Measurements from ENCODE around the gene SERPINB1.

The SERPINB1 gene

DNA sequence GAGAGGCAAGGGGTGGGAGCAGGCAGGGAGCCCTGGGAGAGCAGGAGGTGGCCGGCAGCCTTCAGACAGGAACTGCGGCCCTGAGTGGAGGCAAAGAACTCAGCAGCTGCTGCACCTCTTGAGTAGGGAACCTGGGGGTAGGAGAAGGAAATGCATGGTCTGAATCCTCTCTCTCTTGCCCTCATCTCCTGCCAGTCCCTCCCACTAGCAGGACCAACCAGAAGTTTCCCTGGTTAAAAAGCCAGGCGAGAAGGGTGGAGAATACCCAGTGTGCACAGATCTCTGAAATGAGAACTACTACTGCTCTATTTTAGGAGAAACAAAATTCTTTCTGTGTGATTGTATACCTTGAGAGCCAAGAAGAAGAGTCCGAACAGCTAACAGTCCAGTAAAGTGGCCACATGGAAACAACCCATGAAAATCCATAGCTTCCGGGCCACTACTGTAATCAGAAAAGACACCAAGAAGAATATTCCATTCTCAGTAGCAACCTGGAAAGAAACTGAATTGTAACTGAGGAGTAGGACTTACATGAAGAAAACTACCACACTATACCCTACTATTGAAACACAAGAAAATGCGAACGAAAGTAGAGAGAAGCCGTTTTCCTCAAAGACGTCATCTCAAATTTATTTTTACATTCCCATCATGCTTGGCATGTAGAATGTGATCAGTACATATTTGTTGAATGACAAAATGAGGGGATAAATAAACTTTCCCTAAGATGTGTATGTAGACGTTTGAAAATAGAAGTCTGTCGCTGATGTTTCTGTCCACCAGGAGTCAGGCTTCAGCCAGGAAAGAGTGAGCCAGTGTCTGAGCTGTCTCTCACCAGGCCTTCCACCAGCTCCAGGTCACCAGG lies 50.8 kb downstream of the SERPINB1 start:
- peak; percentile 66 for DNase-seq

DNA sequence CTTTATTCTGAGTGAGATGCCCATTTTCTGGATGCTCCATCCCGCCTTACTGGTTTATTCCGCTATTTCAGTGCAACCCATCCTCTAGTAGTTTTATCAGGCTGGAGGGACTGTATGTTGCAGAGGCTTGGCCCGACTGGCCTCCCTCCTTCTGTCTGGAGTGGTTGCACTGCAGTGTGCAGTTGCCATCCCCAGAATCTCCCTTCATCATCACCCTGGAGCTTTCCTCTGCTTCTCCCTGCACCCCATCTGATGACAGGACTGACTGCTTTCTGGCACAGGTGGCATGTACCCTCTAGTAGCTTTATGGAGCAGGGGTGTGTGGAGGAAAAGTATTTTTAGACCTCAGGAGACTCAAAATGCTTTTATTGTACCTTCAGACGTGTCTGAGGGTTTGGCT lies 55.4 kb downstream of the SERPINB1 start:
- DNase-seq = no peak

DNA sequence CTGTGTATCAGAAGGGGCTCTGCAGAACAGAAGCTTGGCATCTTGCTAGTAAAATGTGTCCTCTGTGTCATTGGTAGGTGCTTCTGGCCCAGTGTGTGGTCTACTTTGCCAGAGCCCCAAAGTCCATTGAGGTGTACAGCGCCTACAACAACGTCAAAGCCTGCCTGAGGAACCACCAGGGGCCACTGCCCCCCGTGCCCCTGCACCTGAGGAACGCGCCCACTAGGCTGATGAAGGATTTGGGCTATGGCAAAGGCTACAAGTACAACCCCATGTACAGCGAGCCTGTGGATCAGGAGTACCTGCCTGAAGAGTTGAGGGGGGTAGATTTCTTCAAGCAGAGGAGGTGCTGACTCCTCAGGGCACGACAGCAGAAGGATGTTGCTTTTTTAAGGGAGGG lies 56.7 kb downstream of the SERPINB1 start:
- no peak for DNase-seq

DNA sequence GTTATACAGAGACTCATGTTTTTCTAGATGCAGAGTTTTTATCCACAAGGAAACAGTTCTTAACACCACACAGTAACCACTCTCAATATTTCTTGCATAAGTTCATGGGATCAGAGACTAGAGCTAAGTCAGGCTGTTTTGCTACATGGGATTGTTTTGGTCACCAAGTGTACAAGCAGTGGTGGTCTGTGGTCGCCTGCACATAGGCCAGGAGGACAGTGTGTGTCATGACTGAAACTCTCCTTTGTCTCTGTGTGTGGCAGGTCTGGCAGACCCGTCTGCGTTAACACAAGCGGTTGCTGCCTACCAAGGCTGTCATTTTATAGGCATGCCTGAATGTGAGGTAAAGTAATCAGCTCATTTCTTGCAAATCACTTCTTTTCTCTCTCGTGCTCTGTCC lies 57.6 kb downstream of the SERPINB1 start:
- DNase-seq = no peak

DNA sequence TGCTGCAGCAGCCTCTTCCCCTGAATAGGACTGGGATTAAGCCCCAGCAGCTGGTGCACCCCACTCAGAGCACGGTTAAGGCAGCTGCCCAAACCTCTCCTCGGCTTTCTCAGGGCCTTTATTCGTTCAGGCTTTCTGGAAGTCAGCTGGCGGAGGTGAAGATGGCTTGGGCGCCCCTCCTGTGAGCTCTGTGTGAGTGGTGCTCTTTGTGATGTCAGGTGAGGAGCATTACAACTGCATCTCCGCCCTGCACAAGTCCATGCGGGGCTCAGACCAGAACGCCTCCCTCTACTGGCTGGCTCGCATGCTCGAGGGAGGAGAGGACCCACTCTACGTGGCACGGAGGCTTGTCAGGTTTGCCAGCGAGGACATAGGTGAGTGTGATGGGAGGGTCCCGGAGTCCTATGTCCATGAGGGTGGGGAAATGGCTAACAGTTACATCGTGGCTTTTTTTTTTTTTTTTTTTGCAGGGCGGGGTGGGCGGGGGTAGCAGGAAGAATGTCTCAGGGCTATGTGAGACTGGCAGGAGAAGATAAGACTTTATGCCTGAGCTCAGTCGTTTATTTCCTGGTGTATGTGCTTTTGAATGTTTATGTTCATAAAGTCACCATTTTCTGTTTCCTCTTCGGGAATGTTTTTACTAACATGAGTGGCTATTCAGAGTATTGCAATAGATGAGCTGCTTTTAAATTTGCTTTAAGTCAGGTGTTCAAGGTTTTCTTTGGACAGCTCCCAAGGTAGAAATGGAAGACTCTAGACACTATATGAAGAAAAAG lies 58.3 kb downstream of the SERPINB1 start:
- no peak for DNase-seq

DNA sequence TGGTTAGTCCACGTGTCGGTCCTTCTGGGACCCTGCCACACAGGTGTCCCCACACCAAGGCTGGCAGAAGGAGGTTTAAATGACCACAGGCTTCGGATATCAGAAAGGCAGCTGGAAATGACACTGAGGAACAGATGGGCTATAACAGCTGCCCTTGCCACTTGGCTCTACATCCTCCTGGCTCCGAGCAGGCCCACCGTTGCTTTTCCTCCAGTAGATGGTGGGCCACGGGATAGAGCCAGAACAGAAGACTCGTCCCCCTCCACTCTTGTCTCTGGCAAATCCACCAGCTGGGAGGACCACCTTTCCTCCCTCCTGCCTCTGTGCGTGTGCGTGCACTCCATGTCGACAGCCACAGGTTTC lies 58.9 kb downstream of the SERPINB1 start:
- no peak for DNase-seq

DNA sequence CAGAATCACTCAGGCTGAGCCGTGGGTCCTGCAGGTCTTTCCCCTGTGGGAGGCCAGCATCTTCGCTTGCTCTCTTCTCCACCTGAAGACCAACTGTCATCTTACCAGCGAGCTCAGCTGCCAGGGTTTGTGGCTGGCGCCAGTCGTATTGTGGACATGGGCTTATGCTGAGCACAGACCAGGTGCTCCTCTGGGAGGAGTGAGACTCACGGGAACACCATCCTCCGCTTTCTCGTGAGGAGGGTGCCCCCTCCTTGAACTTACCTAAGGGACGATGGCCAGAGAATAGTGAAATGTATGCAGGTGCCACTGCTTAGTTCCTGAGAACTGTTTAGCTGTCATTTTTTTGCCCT lies 59.3 kb downstream of the SERPINB1 start:
- DNase-seq = no peak
